ENCODE data around the gene IMPDH1. TPM values are rescaled to one million over a fixed set of nuclear protein-coding genes. Genes with fewer than 3 reads are reported as not detected.
A peak's percentile ranks its signal among the peaks of the same experiment; 100 is the strongest.
"Not testable (repeated sequence)": the region's sequence is repeated elsewhere in the genome, so short reads cannot be mapped to it uniquely, and the experiment has no call there.

The IMPDH1 gene
- total RNA-seq (10 to 100 TPM in 9 of 10 donors, 1 to 10 TPM in 1; 9.3 to 32.8 (median 13.6) TPM), polyA plus RNA-seq (10 to 100 TPM; 22.7 to 23.0 TPM)
- long read RNA-seq, donor 1, transcript IMPDH1-202 (15 exons, 2,479 nt): major isoform, 24 of 75 reads
- long read RNA-seq, donor 1, partial matches to known transcripts: 31 of 75 reads
- long read RNA-seq, donor 1, other reads (novel, unspliced or antisense): 19 of 75 reads
- long read RNA-seq, donor 2, transcript IMPDH1-202 (15 exons, 2,479 nt): major isoform, 33 of 88 reads
- long read RNA-seq, donor 2, partial matches to known transcripts: 34 of 88 reads
- long read RNA-seq, donor 2, other reads (novel, unspliced or antisense): 19 of 88 reads
- long read RNA-seq, donor 3, transcript IMPDH1-214 (13 exons, 2,283 nt): minor isoform, 5 of 168 reads
- long read RNA-seq, donor 3, transcript IMPDH1-202 (15 exons, 2,479 nt): major isoform, 28 of 168 reads
- long read RNA-seq, donor 3, partial matches to known transcripts: 108 of 168 reads
- long read RNA-seq, donor 3, other reads (novel, unspliced or antisense): 27 of 168 reads

DNA sequence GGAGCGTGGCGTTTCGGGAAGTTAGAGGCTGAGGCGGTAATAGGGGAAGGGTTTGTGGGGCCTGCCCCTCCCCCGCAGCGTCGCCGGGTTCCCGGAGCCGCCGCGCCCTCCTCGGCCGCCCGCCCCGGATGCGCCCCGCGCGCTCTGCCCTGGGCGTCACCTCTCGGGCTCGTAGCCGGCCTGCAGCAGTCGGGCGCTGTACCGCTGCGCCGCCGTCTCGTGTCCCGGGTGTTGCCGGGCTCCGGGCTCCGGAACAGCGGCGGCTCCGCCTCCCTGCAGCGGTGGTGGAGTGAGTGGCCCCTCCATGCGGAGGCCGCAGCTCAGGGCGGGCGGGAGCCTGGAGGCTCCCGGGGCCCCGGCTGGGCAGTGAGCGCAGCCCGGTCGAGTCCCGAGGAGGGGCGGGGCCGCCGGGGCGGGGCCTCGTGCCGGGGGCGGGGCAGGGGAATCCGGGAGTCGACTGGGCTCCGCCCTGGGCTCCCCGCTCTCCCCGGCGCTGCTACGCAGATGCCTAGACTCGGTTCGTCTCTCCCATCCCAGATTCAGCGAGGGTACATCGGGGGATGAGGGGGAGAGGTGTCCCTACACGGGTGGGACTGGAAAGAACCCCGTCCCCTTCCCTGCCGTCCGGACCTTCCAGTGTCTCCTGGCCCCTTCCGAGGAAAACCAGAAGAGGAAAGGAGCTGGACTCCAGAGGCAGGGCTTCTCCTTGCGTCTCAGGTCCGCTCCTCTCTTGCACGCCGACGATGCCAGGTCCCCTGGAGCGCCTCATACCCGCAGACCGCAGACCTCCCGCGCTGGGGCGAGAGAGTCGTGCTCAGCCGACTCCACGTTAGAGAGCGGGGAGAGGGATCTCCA, at the start of gene IMPDH1:
IMPDH1 (minus strand) TSS at position 387 of the 855 bp plus-strand sequence; CDS start at position 306, 81 bp downstream.
- WGBS, 2 donors: 0 to 1% methylated on average over 80 to 87 of the region's 87 CpGs
- no peaks in the 10 kb centered on the region for H3K27me3 ChIP-seq
- peaks cover 0 to 5% (median 0%) of the 10 kb centered on the region in 11 donors for H3K9me3 ChIP-seq
- DNase-seq (peak; percentile 89 to 94), ATAC-seq (peak; percentile 89 to 93 (median 92))
- no peaks in the 10 kb centered on the region for H3K36me3 ChIP-seq
- H3K27ac ChIP-seq: peak within 1 kb of the TSS in 9 of 10 donors; percentile 59 to 95 (median 81)
- intact Hi-C loops (cut with DNase I): no loop called here
- peak within 1 kb of the TSS; percentile 41 to 84 (median 69) for H3K4me3 ChIP-seq
- H3K4me1 ChIP-seq: peaks cover 10 to 51% (median 46%) of the 10 kb centered on the region in 9 donors
- TF ChIP-seq, protein P1, sequence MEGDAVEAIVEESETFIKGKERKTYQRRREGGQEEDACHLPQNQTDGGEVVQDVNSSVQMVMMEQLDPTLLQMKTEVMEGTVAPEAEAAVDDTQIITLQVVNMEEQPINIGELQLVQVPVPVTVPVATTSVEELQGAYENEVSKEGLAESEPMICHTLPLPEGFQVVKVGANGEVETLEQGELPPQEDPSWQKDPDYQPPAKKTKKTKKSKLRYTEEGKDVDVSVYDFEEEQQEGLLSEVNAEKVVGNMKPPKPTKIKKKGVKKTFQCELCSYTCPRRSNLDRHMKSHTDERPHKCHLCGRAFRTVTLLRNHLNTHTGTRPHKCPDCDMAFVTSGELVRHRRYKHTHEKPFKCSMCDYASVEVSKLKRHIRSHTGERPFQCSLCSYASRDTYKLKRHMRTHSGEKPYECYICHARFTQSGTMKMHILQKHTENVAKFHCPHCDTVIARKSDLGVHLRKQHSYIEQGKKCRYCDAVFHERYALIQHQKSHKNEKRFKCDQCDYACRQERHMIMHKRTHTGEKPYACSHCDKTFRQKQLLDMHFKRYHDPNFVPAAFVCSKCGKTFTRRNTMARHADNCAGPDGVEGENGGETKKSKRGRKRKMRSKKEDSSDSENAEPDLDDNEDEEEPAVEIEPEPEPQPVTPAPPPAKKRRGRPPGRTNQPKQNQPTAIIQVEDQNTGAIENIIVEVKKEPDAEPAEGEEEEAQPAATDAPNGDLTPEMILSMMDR (IDR thresholded peaks at IDR 0.05): peak in 1 of 9 donors; percentile 8

DNA sequence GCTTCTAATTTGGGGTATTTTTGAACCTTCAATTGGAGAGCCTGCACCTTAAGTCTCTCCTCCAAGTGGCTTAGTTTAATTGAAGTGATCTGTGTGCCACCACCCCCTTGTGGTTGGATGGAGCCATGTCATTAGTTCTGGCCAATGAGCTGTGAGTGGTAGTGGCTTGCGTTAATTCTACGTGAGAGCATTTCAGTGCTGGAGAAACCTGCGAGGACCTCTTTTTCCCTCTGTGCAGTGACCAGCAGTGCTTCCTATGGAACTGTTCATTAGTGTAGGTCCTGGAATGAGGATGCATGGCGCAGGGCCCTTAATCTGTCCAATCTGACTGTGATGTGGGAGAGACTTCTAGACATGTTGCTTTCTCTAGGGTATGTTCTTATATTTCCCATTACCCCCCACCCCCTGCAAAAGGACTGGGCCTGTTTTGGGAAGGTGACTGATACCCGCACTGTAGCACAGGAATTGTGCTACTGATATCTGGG, 49.7 kb upstream of the IMPDH1 start:
- ATAC-seq: peak in 2 of 8 donors; percentile 28 to 31
- intact Hi-C loops (cut with DNase I): loop anchor here (1.0 to 5.0 kb wide), 5 partner anchors 31 to 61 kb away; no protein-coding TSS in a partner anchor
- H3K27ac ChIP-seq: no peak overlapping the region
- H3K9me3 ChIP-seq: no peaks in the 10 kb centered on the region
- 34 to 40% methylated on average over 5 of the region's 5 CpGs for WGBS, 2 donors
- no peak overlapping the region for H3K4me3 ChIP-seq
- H3K4me1 ChIP-seq: peaks cover 9 to 61% (median 30%) of the 10 kb centered on the region in 9 donors
- TF ChIP-seq, protein P1 (IDR thresholded peaks at IDR 0.05): peak; percentile 67 to 87 (median 84)
- no peaks in the 10 kb centered on the region for H3K27me3 ChIP-seq
- peaks cover 0 to 17% (median 0%) of the 10 kb centered on the region in 9 donors for H3K36me3 ChIP-seq
- peak in 1 of 2 donors; percentile 67 for DNase-seq

DNA sequence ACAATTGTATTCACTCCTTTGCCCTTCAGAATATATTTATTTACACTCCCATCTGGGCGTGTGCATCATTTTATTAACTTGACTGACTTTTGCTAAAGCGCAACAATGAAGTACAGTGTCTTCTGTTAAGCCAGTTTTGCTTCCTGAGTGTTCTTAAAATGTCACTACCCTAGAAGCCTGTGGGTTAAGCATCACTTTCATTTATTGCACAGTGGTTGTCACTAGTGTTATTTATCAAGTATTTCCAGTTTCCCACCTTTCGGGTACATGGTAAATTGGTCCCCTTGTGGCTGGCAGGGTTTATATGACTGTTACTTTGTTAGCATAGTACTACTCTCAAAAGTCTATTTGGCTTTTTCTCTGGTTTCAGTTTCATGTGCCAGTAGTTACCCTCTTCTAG, 49.2 kb upstream of the IMPDH1 start:
- DNase-seq: no peak
- 59 to 60% methylated on average over 3 of the region's 3 CpGs for WGBS, 2 donors
- peaks cover 0 to 17% (median 0%) of the 10 kb centered on the region in 9 donors for H3K36me3 ChIP-seq
- H3K27me3 ChIP-seq: no peaks in the 10 kb centered on the region
- ATAC-seq: no peak
- intact Hi-C loops (cut with DNase I): loop anchor here (1.0 to 5.0 kb wide), 5 partner anchors 30 to 61 kb away; no protein-coding TSS in a partner anchor
- H3K9me3 ChIP-seq: no peaks in the 10 kb centered on the region
- no peak overlapping the region for H3K4me3 ChIP-seq
- TF ChIP-seq, protein P1 (IDR thresholded peaks at IDR 0.05): no peak
- peaks cover 9 to 66% (median 33%) of the 10 kb centered on the region in 9 donors for H3K4me1 ChIP-seq
- H3K27ac ChIP-seq: peak overlapping the region in 1 of 10 donors; percentile 4

DNA sequence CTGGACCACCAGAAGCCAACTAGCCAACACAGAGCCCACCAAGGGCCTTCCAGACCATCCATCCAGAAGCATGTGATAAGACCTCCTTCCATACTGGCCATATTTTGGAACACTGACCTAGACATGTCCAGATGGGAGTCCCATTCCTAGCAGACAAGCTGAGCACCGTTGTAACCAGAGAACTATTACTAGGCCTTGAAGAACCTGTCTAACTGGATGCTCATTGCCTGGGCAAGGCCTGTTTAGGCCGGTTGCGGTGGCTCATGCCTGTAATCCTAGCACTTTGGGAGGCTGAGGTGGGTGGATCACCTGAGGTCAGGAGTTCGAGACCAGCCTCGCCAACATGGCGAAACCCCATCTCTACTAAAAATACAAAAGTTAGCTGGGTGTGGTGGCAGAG, 47.6 kb upstream of the IMPDH1 start:
- Histone ChIP-seq H3K36me3 (peaks cover 0 to 17% (median 0%) of the 10 kb centered on the region in 9 donors), H3K4me3 (peak overlapping the region in 1 of 10 donors; percentile 97), H3K4me1 (peaks cover 9 to 72% (median 43%) of the 10 kb centered on the region in 9 donors), H3K27ac (peak overlapping the region in 1 of 10 donors; percentile 34)
- H3K9me3 ChIP-seq, DNase-seq, ATAC-seq, H3K27me3 ChIP-seq: not testable (repeated sequence)
- 93 to 94% methylated on average over 6 of the region's 6 CpGs for WGBS, 2 donors
- intact Hi-C loops (cut with DNase I): loop anchor here in 1 of 10 donors (5.0 kb wide), 1 partner anchor 35 kb away; no protein-coding TSS in a partner anchor
